CD14-positive monocyte (primary cell): Measurements from ENCODE around the gene MNX1. TPM values are rescaled to one million over a fixed set of nuclear protein-coding genes. Genes with fewer than 3 reads are reported as not detected.

Experiments
- DNase-seq, 3 donors: peaks; one replicate each; pipeline ENCODE4 v3.0.0-alpha.2; 2011 to 2022
- H2AFZ ChIP-seq: 2 replicates; pipeline ENCODE4 v1.6.0; 2012; ENCODE audit warnings: mild to moderate bottlenecking, low read depth, low read length, inconsistent platforms; ENCODE audit not compliant: insufficient read depth, poor library complexity, severe bottlenecking
- H3K27ac ChIP-seq, 2 donors: 1 replicate in 1 of 2; 2 replicates in 1 of 2; pipeline ENCODE4 v1.5.1; 2012 to 2013; ENCODE audit warnings: low read length in 2 of 2, control low read depth in 1 of 2, inconsistent platforms in 1 of 2, low read depth in 1 of 2, mild to moderate bottlenecking in 1 of 2
- H3K27me3 ChIP-seq, 2 donors: one replicate each; pipeline versions ENCODE4 v1.6.0 to v1.6.1; 2011 to 2013; ENCODE audit warnings: low read length in 2 of 2; ENCODE audit not compliant: control insufficient read depth in 2 of 2, insufficient read depth in 2 of 2
- H3K36me3 ChIP-seq, 2 donors: replicated peaks in 1 of 2; 1 replicate in 1 of 2; 2 replicates in 1 of 2; pipeline versions ENCODE4 v1.5.1 to v1.6.1; 2012 to 2013; ENCODE audit warnings: low read length in 2 of 2, control low read depth in 1 of 2, inconsistent platforms in 1 of 2, mild to moderate bottlenecking in 1 of 2; ENCODE audit not compliant: insufficient read depth in 2 of 2, control insufficient read depth in 1 of 2
- H3K4me1 ChIP-seq, 2 donors: 1 replicate in 1 of 2; 2 replicates in 1 of 2; pipeline versions ENCODE4 v1.5.1 to v1.6.1; 2012 to 2013; ENCODE audit warnings: low read length in 2 of 2, control low read depth in 1 of 2, inconsistent platforms in 1 of 2, mild to moderate bottlenecking in 1 of 2, moderate library complexity in 1 of 2; ENCODE audit not compliant: insufficient read depth in 2 of 2, control insufficient read depth in 1 of 2
- H3K4me2 ChIP-seq: replicated peaks from 2 replicates; pipeline ENCODE3; 2012; ENCODE audit warnings: low read length, moderate library complexity, mild to moderate bottlenecking; ENCODE audit not compliant: poor library complexity, severe bottlenecking; ENCODE audit errors: extremely low read depth
- H3K4me3 ChIP-seq, 3 experiments: fragments of 200-600 bp in 1 of 3; sonication (generic) in 1 of 3; replicated peaks in 1 of 3; 1 replicate in 2 of 3; 2 replicates in 1 of 3; pipeline ENCODE4 v1.5.1; 2011 to 2013; ENCODE audit warnings: low read length in 3 of 3, mild to moderate bottlenecking in 3 of 3, control low read depth in 2 of 3, low read depth in 2 of 3, inconsistent platforms in 1 of 3, moderate library complexity in 1 of 3
- H3K79me2 ChIP-seq: 2 replicates; pipeline ENCODE4 v1.6.0; 2012; ENCODE audit warnings: mild to moderate bottlenecking, control low read depth, inconsistent platforms, low read length, moderate library complexity; ENCODE audit not compliant: insufficient read depth
- H3K9ac ChIP-seq: 2 replicates; pipeline ENCODE4 v1.6.0; 2017; ENCODE audit warnings: low read length, mild to moderate bottlenecking; ENCODE audit not compliant: insufficient read depth, poor library complexity, severe bottlenecking
- H3K9me3 ChIP-seq, 2 donors: replicated peaks in 1 of 2; 1 replicate in 1 of 2; 2 replicates in 1 of 2; pipeline versions ENCODE4 v1.5.1 to v1.6.1; 2012 to 2013; ENCODE audit warnings: low read length in 2 of 2, control low read depth in 1 of 2; ENCODE audit not compliant: control insufficient read depth in 1 of 2, insufficient read depth in 1 of 2
- H4K20me1 ChIP-seq: 2 replicates; pipeline ENCODE4 v1.6.0; 2012; ENCODE audit warnings: mild to moderate bottlenecking, low read length, control low read depth, moderate library complexity; ENCODE audit not compliant: insufficient read depth
- H3K27ac Mint-ChIP-seq, 7 donors: one replicate each; pipeline ENCODE4 v1.8.0; 2020; ENCODE audit warnings: mild to moderate bottlenecking in 7 of 7, mixed read lengths in 7 of 7, moderate library complexity in 6 of 7, inconsistent platforms in 2 of 7
- H3K27me3 Mint-ChIP-seq, 3 donors: one replicate each; pipeline ENCODE4 v1.8.0; 2021 to 2022; ENCODE audit warnings: low read depth in 3 of 3, mild to moderate bottlenecking in 3 of 3, mixed read lengths in 3 of 3, moderate library complexity in 3 of 3, inconsistent platforms in 1 of 3
- H3K36me3 Mint-ChIP-seq, 2 donors: one replicate each; pipeline ENCODE4 v1.8.0; 2020; ENCODE audit warnings: mixed read lengths in 2 of 2, inconsistent platforms in 1 of 2, mild to moderate bottlenecking in 1 of 2
- H3K4me1 Mint-ChIP-seq: one replicate; pipeline ENCODE4 v1.8.0; 2020; ENCODE audit warnings: mild to moderate bottlenecking, mixed read lengths
- H3K4me3 Mint-ChIP-seq, 2 donors: one replicate each; pipeline ENCODE4 v1.8.0; 2020; ENCODE audit warnings: mild to moderate bottlenecking in 2 of 2, mixed read lengths in 2 of 2, moderate library complexity in 1 of 2
- H3K9me3 Mint-ChIP-seq, 7 donors: one replicate each; pipeline ENCODE4 v1.8.0; 2020 to 2022; ENCODE audit warnings: mixed read lengths in 7 of 7, mild to moderate bottlenecking in 6 of 7, moderate library complexity in 6 of 7, inconsistent platforms in 2 of 7
- CTCF ChIP-seq: fragments of 200-600 bp; IDR thresholded peaks from one replicate; pipeline ENCODE4 v1.8.0; 2022; ENCODE audit warnings: antibody characterized with exemption, mild to moderate bottlenecking
- WGBS: methylation state at CpG from one replicate; pipeline ENCODE4 v1.1.5; 2013; ENCODE audit warnings: missing lambda C conversion rate; ENCODE audit not compliant: insufficient coverage; 5-methylcytosine and 5-hydroxymethylcytosine counted together
- intact Hi-C, 2 donors: fragments of 100-400 bp; cut with micrococcal nuclease; formaldehyde crosslinking; loops; one replicate each; pipeline versions ENCODE4 v1.15.0 to v1.15.1; 2023
- polyA plus RNA-seq, 3 donors: library from polyadenylated mRNA; depleted of rRNA in 1 of 3; unstranded in 2 of 3; stranded (reverse) in 1 of 3; fragments of 300-500 nt in 2 of 3; fragments of >200 nt in 1 of 3; fragmentation: Illumina TruSeq in 2 of 3; gene quantifications; 1 replicate in 2 of 3; 2 replicates in 1 of 3; pipeline ENCODE4 v1.2.3, GENCODE V29; 2012 to 2021

Gene MNX1
- polyA plus RNA-seq, 3 donors = not detected

DNA sequence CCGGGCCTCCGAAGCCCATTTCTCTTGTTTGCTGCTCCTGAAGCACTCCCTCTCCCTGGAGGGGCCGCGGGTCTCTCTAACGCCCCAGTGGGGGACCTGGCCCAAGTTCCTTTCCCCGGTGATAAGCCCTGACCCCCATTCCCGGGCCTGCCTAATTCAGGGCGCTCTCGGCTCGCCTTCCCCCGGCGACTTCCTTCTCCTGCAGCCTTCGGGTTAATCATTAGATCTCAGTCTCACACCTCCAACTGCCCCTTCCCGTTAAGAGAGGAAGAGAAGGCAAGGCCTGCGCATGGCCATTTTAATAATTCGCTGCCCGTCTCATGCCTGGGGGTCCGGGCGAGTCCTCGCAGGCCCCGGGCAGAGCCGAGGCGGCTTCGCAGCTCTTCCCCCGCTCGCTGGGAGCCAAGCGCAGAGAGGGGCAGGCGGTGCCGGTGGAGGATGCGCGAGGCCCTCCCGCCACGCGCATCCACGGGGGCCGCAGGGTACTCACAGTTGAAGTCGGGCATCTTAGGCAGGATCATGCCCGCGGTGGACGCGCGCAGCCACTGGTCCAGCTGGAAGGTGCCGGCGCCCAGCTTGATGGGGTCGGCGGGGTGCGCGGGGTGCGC is 1.2 kb downstream of the MNX1 start:
- H3K79me2 ChIP-seq = no peaks in the 10 kb centered on the region
- H4K20me1 ChIP-seq = no peaks in the 10 kb centered on the region
- H3K9ac ChIP-seq = no peak overlapping the region
- H3K27me3 ChIP-seq = peaks cover 64 to 83% of the 10 kb centered on the region in 2 donors
- H3K9me3 Mint-ChIP-seq = peaks cover 0 to 16% (median 7%) of the 10 kb centered on the region in 7 donors
- no peak overlapping the region for H3K27ac Mint-ChIP-seq
- peaks cover 85 to 94% (median 86%) of the 10 kb centered on the region in 3 donors for H3K27me3 Mint-ChIP-seq
- H3K4me1 Mint-ChIP-seq = peaks cover 2% of the 10 kb centered on the region
- DNase-seq = no peak
- no peaks in the 10 kb centered on the region for H3K36me3 ChIP-seq
- WGBS = 2% methylated on average over 47 of the region's 49 CpGs
- H2AFZ ChIP-seq = no peak overlapping the region
- H3K36me3 Mint-ChIP-seq = peaks cover 0 to 4% of the 10 kb centered on the region in 2 donors
- H3K4me2 ChIP-seq = no peak overlapping the region
- H3K4me3 ChIP-seq = no peak overlapping the region
- no peak overlapping the region for H3K27ac ChIP-seq
- peaks cover 0 to 14% of the 10 kb centered on the region in 2 donors for H3K9me3 ChIP-seq
- H3K4me1 ChIP-seq = no peaks in the 10 kb centered on the region
- no peak for TF ChIP-seq CTCF
- peak overlapping the region in 1 of 2 donors; percentile 78 for H3K4me3 Mint-ChIP-seq
- intact Hi-C loops = no loop called here

DNA sequence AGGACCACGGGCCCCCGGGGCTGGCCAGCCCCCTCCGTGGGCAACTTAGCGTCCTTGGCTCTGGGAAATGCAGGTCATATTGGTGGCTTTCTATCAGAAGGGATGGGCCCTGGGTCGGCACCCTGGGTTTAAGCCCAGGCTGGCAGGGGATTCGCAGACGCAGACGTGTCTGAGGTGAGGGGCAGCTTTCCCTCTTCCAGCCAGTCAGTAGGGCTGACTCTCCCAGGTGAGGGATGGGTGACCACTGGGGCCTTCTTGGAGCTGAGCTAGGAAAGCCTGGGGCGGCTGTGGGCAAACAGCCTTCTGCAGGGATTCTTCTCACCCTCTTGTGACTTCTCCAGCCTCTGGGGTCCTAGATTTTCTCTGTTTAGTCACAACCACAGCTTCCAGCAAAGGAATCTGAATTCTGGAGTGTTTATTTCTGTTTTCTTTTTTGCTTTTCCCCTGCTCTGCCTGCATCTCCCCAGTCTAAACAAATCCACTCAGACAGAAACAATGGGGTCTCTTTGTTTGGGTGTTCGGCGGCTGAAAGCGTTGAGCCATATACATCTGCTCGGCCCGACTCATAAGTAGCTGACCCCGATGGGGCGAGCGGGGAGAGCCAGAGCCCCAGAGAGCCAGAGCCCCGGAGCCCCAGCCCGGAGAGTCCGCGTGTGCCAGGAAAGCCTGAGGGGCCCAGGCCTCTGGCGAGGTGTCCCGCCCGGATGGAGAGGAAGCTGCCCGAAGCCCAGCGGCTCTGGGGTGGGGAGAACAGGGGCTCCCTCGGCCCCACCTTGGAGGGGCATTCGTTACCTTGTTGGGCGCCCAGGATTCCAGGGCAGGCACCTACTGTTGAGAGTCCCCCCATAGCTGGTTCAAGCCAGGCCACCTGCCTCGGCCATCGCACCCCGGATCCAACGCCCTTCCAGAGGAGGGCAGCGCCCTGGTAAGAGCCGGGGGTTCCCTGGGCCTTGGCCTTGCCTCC is 2.0 kb downstream of the MNX1 start:
- Mint-ChIP-seq H3K27me3 (peaks cover 85 to 94% (median 87%) of the 10 kb centered on the region in 3 donors), H3K4me1 (peaks cover 2% of the 10 kb centered on the region), H3K36me3 (peaks cover 0 to 4% of the 10 kb centered on the region in 2 donors), H3K9me3 (peaks cover 0 to 16% (median 7%) of the 10 kb centered on the region in 7 donors), H3K4me3 (peak overlapping the region in 1 of 2 donors; percentile 83), H3K27ac (no peak overlapping the region)
- Histone ChIP-seq H3K27me3 (peaks cover 64 to 82% of the 10 kb centered on the region in 2 donors), H3K4me3 (no peak overlapping the region), H3K9ac (no peak overlapping the region), H4K20me1 (no peaks in the 10 kb centered on the region), H3K9me3 (peaks cover 0 to 14% of the 10 kb centered on the region in 2 donors), H3K4me2 (no peak overlapping the region), H2AFZ (no peak overlapping the region), H3K4me1 (no peaks in the 10 kb centered on the region), H3K36me3 (no peaks in the 10 kb centered on the region), H3K27ac (no peak overlapping the region), H3K79me2 (no peaks in the 10 kb centered on the region)
- no peak for DNase-seq
- intact Hi-C loops = no loop called here
- WGBS = 7% methylated on average over 33 of the region's 35 CpGs
- no peak for TF ChIP-seq CTCF
